C4-2B (cell line): ENCODE data around the gene ATP6V0E2.

Experiments
- ZFX ChIP-seq: fragments of 450-650 bp; IDR thresholded peaks from 2 replicates; pipeline ENCODE4 v1.6.1; 2017
- TF ChIP-seq, protein P1 (sequence below): fragments of 450-650 bp; conservative IDR thresholded peaks from 2 replicates; pipeline ENCODE4 v1.5.1; 2017; ENCODE audit warnings: mild to moderate bottlenecking

GRCh38 chr7:149870701-149871483 lies 2.9 kb upstream of the ATP6V0E2 start:
- TF ChIP-seq, protein P1, sequence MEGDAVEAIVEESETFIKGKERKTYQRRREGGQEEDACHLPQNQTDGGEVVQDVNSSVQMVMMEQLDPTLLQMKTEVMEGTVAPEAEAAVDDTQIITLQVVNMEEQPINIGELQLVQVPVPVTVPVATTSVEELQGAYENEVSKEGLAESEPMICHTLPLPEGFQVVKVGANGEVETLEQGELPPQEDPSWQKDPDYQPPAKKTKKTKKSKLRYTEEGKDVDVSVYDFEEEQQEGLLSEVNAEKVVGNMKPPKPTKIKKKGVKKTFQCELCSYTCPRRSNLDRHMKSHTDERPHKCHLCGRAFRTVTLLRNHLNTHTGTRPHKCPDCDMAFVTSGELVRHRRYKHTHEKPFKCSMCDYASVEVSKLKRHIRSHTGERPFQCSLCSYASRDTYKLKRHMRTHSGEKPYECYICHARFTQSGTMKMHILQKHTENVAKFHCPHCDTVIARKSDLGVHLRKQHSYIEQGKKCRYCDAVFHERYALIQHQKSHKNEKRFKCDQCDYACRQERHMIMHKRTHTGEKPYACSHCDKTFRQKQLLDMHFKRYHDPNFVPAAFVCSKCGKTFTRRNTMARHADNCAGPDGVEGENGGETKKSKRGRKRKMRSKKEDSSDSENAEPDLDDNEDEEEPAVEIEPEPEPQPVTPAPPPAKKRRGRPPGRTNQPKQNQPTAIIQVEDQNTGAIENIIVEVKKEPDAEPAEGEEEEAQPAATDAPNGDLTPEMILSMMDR: no peak
- no peak for TF ChIP-seq ZFX
